Right forelimb (tissue), 1 donor: ENCODE data around the gene OR8B3.

ENCODE experiments used
- DNase-seq: peaks from one replicate; pipeline ENCODE4 v3.0.0-alpha.2; 2018

Gene OR8B3

GRCh38 chr11:124346311-124346955, 52.4 kb downstream of the OR8B3 start:
- no peak for DNase-seq
